LNCAP (cell line): ENCODE data around the gene PRRX2.

ENCODE experiments used
- CTCF ChIP-seq: fragments of 450-650 bp; IDR thresholded peaks from 2 replicates; pipeline ENCODE4 v1.5.1; 2017; ENCODE audit warnings: mild to moderate bottlenecking

PRRX2 gene

GRCh38 chr9:129709438-129710168 lies 44.2 kb downstream of the PRRX2 start:
- no peak for TF ChIP-seq CTCF

- no peak for TF ChIP-seq CTCF
Observed at GRCh38 chr9:129710169-129710453, 44.7 kb downstream of the PRRX2 start.

GRCh38 chr9:129712634-129713401 lies 47.4 kb downstream of the PRRX2 start:
- TF ChIP-seq CTCF = no peak

- no peak for TF ChIP-seq CTCF
Observed at GRCh38 chr9:129713402-129713679, 47.9 kb downstream of the PRRX2 start.

- TF ChIP-seq CTCF = no peak
Observed at GRCh38 chr9:129714511-129715061, 49.1 kb downstream of the PRRX2 start.

- TF ChIP-seq CTCF = no peak
Observed at GRCh38 chr9:129716091-129716490, 50.6 kb downstream of the PRRX2 start.

- no peak for TF ChIP-seq CTCF
Observed at GRCh38 chr9:129717991-129718390, 52.5 kb downstream of the PRRX2 start.
